Measurements from ENCODE around the gene PPM1L.

Gene PPM1L

DNA sequence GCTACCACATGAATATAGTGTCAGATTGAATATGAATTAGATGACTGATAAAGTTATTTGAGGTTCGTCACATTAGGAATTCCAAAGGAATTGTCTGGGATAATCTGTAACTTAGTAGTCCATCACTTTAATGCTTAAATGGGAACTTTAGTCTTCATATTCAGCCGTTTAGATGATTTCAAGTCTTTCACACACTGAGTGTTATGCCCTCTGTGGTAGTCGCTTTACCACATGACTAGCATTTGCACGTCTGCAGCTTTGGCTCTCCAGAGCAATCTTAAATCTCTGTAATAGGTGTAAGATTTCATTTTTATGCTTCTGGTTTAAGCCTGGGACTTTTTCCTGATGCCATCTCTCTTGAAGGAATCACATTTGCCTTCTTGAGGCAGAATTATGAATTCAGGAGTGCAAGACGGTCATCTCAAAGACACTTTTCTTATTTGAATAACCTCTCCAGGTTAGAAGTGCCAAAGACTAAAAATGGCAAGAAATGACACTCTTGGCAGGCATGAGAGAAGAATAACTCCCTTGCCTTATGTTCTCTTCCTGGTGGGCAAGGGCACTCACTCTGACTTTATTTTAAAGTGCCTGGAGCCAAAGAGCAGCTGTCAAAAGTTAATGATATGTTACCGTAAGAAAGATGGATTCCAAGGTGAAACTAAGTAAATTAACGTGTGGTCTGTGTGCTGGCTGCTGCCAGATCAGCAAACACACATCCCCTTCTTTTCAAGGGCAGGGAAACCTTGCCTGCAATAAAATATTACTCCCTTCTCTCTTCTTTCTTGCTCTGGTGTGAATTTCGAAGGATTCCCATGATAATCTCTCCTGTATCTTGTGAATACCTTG lies 195.8 kb downstream of the PPM1L start:
- Histone ChIP-seq H3K27me3 (ENCODE audit: control insufficient read depth, insufficient read depth, low read length) (no peaks in the 10 kb centered on the region), H3K36me3 (ENCODE audit: control insufficient read depth, insufficient read depth, low read length) (no peaks in the 10 kb centered on the region), H3K27ac (ENCODE audit: low read depth, low read length) (no peak overlapping the region), H3K9me3 (ENCODE audit: control insufficient read depth, insufficient read depth, low read depth, low read length) (no peaks in the 10 kb centered on the region), H3K9ac (ENCODE audit: low read length) (no peak overlapping the region), H3K4me3 (ENCODE audit: low read depth, low read length) (no peak overlapping the region), H3K4me1 (ENCODE audit: control insufficient read depth, insufficient read depth, low read length) (no peaks in the 10 kb centered on the region)

DNA sequence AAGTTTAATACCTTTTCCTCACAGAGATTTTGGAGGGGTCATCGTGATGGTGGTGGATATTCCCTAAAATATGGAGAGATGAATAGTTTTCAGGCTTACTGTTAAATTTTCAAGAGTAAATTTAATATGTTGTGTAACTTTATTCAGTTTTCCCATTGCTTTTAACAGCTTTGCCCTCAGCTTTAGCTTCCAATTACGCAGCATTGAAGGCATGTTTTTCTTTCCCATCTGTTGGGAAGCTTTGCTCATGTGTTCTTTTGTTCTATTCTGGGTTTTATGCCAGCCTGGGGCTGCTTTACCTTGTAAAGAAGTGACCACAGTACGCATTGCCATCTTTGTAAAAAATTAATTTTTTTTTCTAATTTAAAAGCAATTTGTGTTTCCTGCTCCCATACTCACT lies 197.7 kb downstream of the PPM1L start:
- Histone ChIP-seq H3K9ac (ENCODE audit: low read length) (no peak overlapping the region), H3K27me3 (ENCODE audit: control insufficient read depth, insufficient read depth, low read length) (no peaks in the 10 kb centered on the region), H3K27ac (ENCODE audit: low read depth, low read length) (no peak overlapping the region), H3K9me3 (ENCODE audit: control insufficient read depth, insufficient read depth, low read depth, low read length) (no peaks in the 10 kb centered on the region), H3K4me1 (ENCODE audit: control insufficient read depth, insufficient read depth, low read length) (no peaks in the 10 kb centered on the region), H3K4me3 (ENCODE audit: low read depth, low read length) (no peak overlapping the region), H3K36me3 (ENCODE audit: control insufficient read depth, insufficient read depth, low read length) (no peaks in the 10 kb centered on the region)

DNA sequence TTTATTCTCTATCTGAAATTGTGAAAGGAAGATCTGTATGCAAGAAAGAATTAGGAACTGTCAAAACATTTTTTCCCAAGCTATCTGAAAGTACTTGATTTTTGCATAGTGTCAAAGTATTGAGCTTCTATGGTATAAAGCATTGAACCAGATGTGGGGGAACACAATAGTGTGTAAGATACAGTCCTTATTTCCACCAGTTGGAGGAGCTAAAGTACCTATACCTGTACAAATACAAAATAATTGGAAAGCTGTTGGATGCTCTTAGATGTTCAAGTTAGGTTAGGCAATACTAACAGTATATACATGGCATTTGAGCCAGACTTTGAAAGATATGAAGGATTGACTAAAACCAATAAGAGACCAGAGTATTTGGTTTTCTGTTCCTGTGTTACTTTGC lies 200.8 kb downstream of the PPM1L start:
- H3K4me1 ChIP-seq (ENCODE audit: control insufficient read depth, insufficient read depth, low read length), result no peaks in the 10 kb centered on the region
- no peak overlapping the region for H3K4me3 ChIP-seq (ENCODE audit: low read depth, low read length)
- H3K27me3 ChIP-seq (ENCODE audit: control insufficient read depth, insufficient read depth, low read length), result no peaks in the 10 kb centered on the region
- no peaks in the 10 kb centered on the region for H3K9me3 ChIP-seq (ENCODE audit: control insufficient read depth, insufficient read depth, low read depth, low read length)
- no peaks in the 10 kb centered on the region for H3K36me3 ChIP-seq (ENCODE audit: control insufficient read depth, insufficient read depth, low read length)
- H3K27ac ChIP-seq (ENCODE audit: low read depth, low read length), result no peak overlapping the region
- H3K9ac ChIP-seq (ENCODE audit: low read length), result no peak overlapping the region

DNA sequence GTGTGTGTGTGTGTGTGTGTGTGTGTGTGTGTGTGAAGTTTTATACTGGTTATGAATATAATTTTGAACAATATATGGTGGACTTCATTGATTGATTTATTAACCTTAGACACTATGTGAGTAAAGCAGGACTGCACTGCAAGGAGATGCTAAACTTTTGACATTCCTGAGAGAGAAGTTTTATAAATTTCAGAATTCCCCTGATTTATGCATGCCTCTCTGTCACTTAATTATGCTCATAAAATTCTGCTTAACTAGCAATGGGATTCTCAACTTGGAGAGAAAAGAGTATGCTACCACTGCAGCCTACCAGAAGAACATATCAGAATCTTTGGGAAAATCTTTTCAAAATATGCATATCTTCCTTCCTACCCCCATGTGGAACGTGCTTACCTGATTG lies 204.5 kb downstream of the PPM1L start:
- Histone ChIP-seq H3K27me3 (ENCODE audit: control insufficient read depth, insufficient read depth, low read length) (no peaks in the 10 kb centered on the region), H3K9ac (ENCODE audit: low read length) (no peak overlapping the region), H3K4me1 (ENCODE audit: control insufficient read depth, insufficient read depth, low read length) (no peaks in the 10 kb centered on the region), H3K27ac (ENCODE audit: low read depth, low read length) (no peak overlapping the region), H3K36me3 (ENCODE audit: control insufficient read depth, insufficient read depth, low read length) (no peaks in the 10 kb centered on the region), H3K4me3 (ENCODE audit: low read depth, low read length) (no peak overlapping the region), H3K9me3 (ENCODE audit: control insufficient read depth, insufficient read depth, low read depth, low read length) (no peaks in the 10 kb centered on the region)

DNA sequence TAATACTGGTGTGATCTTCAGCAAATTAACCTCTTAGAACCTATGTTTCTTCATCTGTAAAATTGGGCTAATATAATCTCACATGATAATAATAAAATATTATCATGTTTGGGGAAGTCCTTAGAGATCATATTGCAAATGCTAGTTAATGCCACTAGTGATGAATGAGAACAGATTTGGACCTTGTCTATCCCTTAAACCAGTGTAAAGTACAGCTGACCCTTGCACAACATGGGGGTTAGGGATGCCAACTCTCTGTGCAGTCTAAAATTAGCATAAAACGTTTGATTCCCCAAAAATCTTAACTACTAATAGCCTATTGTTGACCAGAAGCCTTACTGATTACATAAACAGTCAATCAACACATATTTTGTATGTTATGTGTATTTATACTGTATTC lies 207.9 kb downstream of the PPM1L start:
- Histone ChIP-seq H3K9me3 (ENCODE audit: control insufficient read depth, insufficient read depth, low read depth, low read length) (no peaks in the 10 kb centered on the region), H3K27ac (ENCODE audit: low read depth, low read length) (no peak overlapping the region), H3K4me1 (ENCODE audit: control insufficient read depth, insufficient read depth, low read length) (peaks cover 3% of the 10 kb centered on the region; the same call in 1 of the 2 replicates), H3K27me3 (ENCODE audit: control insufficient read depth, insufficient read depth, low read length) (no peaks in the 10 kb centered on the region), H3K36me3 (ENCODE audit: control insufficient read depth, insufficient read depth, low read length) (no peaks in the 10 kb centered on the region), H3K9ac (ENCODE audit: low read length) (no peak overlapping the region), H3K4me3 (ENCODE audit: low read depth, low read length) (no peak overlapping the region)

DNA sequence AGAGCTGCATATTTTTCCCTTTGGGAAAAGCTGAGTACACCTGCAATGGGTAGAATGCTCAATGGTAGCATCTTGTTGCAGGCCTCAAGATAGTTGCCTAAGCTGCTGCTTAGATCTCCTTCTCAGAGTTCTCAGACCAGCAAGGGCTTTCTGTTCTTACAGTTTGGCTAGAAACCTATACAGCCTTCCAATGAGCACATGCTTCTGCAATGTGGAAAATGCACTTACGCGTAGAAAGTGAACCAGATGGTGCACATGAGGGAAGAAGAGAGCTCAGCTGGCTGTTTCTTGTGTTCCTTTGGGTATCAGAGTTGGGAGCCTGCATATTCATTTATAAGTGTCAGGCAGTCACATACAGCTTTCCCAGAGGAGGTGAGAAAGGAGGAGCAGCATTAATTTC lies 212.7 kb downstream of the PPM1L start:
- no peaks in the 10 kb centered on the region for H3K9me3 ChIP-seq (ENCODE audit: control insufficient read depth, insufficient read depth, low read depth, low read length)
- no peaks in the 10 kb centered on the region for H3K27me3 ChIP-seq (ENCODE audit: control insufficient read depth, insufficient read depth, low read length)
- peaks cover 7% of the 10 kb centered on the region; the same call in 1 of the 2 replicates for H3K4me1 ChIP-seq (ENCODE audit: control insufficient read depth, insufficient read depth, low read length)
- H3K36me3 ChIP-seq (ENCODE audit: control insufficient read depth, insufficient read depth, low read length), result no peaks in the 10 kb centered on the region
- no peak overlapping the region for H3K9ac ChIP-seq (ENCODE audit: low read length)
- no peak overlapping the region for H3K4me3 ChIP-seq (ENCODE audit: low read depth, low read length)
- no peak overlapping the region for H3K27ac ChIP-seq (ENCODE audit: low read depth, low read length)

DNA sequence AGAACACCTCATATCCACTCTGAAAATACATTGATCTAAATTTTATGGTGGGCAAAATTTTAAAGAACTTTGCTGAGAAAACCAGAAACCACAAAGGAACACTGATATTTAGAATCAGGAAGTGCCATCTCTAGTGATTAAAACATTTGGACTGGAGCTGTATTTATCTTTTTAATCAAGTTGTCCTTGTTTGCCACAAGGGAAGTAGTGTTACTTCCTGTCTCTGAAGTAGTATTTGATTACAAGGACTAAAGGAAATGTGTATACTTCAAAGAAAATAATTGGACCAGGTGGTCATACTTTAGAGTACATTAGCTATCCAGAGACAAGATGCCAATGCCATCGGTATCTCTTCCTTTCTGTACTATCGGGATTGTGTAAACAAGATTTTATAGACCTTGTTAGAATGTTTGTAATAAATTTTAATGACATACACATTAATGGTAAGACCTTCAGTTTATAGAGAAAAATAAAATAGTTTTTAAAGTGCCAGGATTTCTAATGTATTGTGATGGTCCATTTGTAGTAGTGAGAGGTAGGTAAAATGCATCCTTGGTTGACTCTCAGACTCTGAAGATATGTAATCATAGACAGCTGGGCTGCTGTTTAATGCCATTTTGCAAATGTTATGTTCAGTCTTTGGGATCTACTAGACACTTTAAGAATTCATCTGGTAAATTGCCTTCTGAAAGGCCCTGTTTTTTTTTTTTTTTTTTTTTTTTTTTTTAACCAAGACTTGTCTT lies 217.2 kb downstream of the PPM1L start:
- no peak overlapping the region for H3K4me3 ChIP-seq (ENCODE audit: low read depth, low read length)
- no peaks in the 10 kb centered on the region for H3K27me3 ChIP-seq (ENCODE audit: control insufficient read depth, insufficient read depth, low read length)
- no peak overlapping the region for H3K9ac ChIP-seq (ENCODE audit: low read length)
- H3K9me3 ChIP-seq (ENCODE audit: control insufficient read depth, insufficient read depth, low read depth, low read length), result no peaks in the 10 kb centered on the region
- no peak overlapping the region for H3K27ac ChIP-seq (ENCODE audit: low read depth, low read length)
- H3K36me3 ChIP-seq (ENCODE audit: control insufficient read depth, insufficient read depth, low read length), result no peaks in the 10 kb centered on the region
- peaks cover 7% of the 10 kb centered on the region; the same call in 1 of the 2 replicates for H3K4me1 ChIP-seq (ENCODE audit: control insufficient read depth, insufficient read depth, low read length)

DNA sequence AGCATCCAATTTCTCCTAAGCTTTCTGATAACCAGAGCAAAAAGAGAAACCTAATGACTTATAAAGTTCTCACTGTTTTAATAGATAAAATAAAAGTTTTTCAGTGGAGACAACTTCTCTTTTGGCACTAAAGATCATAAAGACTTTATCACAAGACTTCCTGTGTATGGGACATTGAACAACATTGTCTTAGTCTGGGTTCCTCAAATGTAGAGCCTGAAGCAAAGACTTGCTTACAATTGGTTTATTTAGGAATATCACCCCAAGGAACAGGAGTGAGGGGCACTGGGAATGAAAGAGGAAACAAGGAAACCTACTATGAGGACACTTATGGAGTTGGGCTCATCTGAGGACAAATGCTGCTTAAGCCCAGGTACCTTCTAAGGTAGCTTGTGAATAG lies 221.7 kb downstream of the PPM1L start:
- no peak overlapping the region for H3K27ac ChIP-seq (ENCODE audit: low read depth, low read length)
- no peaks in the 10 kb centered on the region for H3K36me3 ChIP-seq (ENCODE audit: control insufficient read depth, insufficient read depth, low read length)
- 0 out of 2 replicates have a peak, but pooled peaks cover 2% of the 10 kb centered on the region for H3K9me3 ChIP-seq (ENCODE audit: control insufficient read depth, insufficient read depth, low read depth, low read length)
- no peak overlapping the region for H3K9ac ChIP-seq (ENCODE audit: low read length)
- H3K4me1 ChIP-seq (ENCODE audit: control insufficient read depth, insufficient read depth, low read length), result no peaks in the 10 kb centered on the region
- no peak overlapping the region for H3K4me3 ChIP-seq (ENCODE audit: low read depth, low read length)
- no peaks in the 10 kb centered on the region for H3K27me3 ChIP-seq (ENCODE audit: control insufficient read depth, insufficient read depth, low read length)

DNA sequence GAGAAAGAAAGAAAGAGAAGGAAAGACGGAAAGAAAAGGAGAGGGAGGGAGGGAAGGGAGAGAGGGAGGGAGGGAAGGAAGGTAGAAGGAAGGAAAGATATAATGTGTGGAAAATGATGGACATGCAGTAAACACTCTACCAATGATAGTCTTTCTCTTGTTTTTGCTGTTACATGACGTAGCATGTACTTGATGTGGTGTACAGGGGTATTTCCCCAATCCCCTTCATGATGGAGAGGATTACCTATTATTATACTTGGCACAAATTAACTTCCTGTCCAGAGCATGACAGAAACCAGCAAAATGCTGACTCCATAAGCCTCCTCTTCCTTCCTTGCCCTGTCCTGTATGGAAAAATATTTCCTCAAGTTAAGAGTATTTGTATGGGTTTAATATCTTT lies 224.7 kb downstream of the PPM1L start:
- H3K4me1 ChIP-seq (ENCODE audit: control insufficient read depth, insufficient read depth, low read length), result no peaks in the 10 kb centered on the region
- no peaks in the 10 kb centered on the region for H3K36me3 ChIP-seq (ENCODE audit: control insufficient read depth, insufficient read depth, low read length)
- H3K4me3 ChIP-seq (ENCODE audit: low read depth, low read length), result no peak overlapping the region
- no peaks in the 10 kb centered on the region for H3K27me3 ChIP-seq (ENCODE audit: control insufficient read depth, insufficient read depth, low read length)
- no peak overlapping the region for H3K9ac ChIP-seq (ENCODE audit: low read length)
- peaks cover 16% of the 10 kb centered on the region for H3K9me3 ChIP-seq (ENCODE audit: control insufficient read depth, insufficient read depth, low read depth, low read length)
- H3K27ac ChIP-seq (ENCODE audit: low read depth, low read length), result no peak overlapping the region

DNA sequence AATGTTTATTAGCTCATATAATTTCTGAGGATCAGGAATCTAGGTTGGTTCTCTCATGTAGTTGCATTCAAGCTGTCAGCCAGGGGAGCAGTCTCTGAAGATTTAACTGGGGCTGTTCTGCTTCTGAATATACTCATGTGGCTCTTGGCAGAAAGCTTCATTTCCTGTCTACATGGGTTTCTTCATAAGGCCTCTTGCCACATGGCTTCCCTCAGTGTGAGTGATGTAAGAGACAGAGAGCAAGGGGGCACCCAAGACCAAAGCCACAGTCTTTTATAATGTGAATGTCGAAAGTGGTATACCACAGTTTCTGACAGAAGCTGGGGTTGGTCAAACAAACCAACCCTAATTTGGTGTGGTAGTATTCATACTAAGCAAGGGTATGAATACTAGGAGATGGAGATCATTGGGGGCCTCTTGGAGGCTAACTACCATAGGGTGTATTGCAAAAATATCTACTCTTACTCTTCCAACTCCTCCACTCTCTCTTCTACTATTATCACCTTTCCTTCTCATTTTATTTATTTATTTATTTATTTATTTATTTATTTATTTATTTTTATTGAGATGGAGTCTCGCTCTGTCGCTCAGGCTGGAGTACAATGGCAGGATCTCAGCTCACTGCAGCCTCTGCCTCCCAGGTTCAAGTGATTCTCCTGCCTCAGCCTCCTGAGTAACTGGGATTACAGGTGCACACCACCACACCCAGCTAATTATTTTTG lies 225.3 kb downstream of the PPM1L start:
- H3K9ac ChIP-seq (ENCODE audit: low read length), result no peak overlapping the region
- peaks cover 16% of the 10 kb centered on the region for H3K9me3 ChIP-seq (ENCODE audit: control insufficient read depth, insufficient read depth, low read depth, low read length)
- H3K27ac ChIP-seq (ENCODE audit: low read depth, low read length), result no peak overlapping the region
- no peak overlapping the region for H3K4me3 ChIP-seq (ENCODE audit: low read depth, low read length)
- H3K36me3 ChIP-seq (ENCODE audit: control insufficient read depth, insufficient read depth, low read length), result no peaks in the 10 kb centered on the region
- H3K4me1 ChIP-seq (ENCODE audit: control insufficient read depth, insufficient read depth, low read length), result no peaks in the 10 kb centered on the region
- H3K27me3 ChIP-seq (ENCODE audit: control insufficient read depth, insufficient read depth, low read length), result no peaks in the 10 kb centered on the region

DNA sequence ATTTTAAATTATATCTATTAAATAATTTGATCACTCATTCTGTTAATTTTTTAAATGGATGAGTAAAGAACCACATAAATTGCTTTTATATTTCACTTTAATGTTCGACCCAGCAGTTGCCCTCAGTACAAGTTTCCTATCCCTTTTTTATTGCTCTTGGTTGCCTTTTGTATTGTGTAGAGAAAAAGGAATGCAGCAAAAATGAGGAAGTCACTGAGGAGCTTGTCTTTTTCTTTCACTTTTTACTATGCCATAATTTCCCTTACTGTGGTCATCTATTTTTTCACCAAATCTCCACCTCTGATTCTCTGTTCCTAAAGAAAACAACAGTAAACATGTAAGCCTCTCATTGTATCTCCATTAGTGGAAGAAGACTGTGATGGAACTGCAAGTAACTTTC lies 226.5 kb downstream of the PPM1L start:
- Histone ChIP-seq H3K4me1 (ENCODE audit: control insufficient read depth, insufficient read depth, low read length) (no peaks in the 10 kb centered on the region), H3K27ac (ENCODE audit: low read depth, low read length) (no peak overlapping the region), H3K9ac (ENCODE audit: low read length) (no peak overlapping the region), H3K9me3 (ENCODE audit: control insufficient read depth, insufficient read depth, low read depth, low read length) (peaks cover 16% of the 10 kb centered on the region), H3K4me3 (ENCODE audit: low read depth, low read length) (no peak overlapping the region), H3K27me3 (ENCODE audit: control insufficient read depth, insufficient read depth, low read length) (no peaks in the 10 kb centered on the region), H3K36me3 (ENCODE audit: control insufficient read depth, insufficient read depth, low read length) (no peaks in the 10 kb centered on the region)
